ENCODE results near the gene RCCD1.

The RCCD1 gene

GRCh38 chr15:90991587-90992285, 37.1 kb downstream of the RCCD1 start:
- TF ChIP-seq CTCF (IDR thresholded peaks at IDR 0.05; ENCODE audit: low read depth, low read length) = no peak
- H3K4me3 ChIP-seq (ENCODE audit: low read depth, low read length) = no peak overlapping the region

GRCh38 chr15:90994059-90994416, 39.4 kb downstream of the RCCD1 start:
- H3K4me3 ChIP-seq (ENCODE audit: low read depth, low read length) = peak overlapping the region; percentile 94
- no peak for TF ChIP-seq CTCF (IDR thresholded peaks at IDR 0.05; ENCODE audit: low read depth, low read length)

GRCh38 chr15:90994417-90995311, 40.0 kb downstream of the RCCD1 start, which contains the start of gene PRC1:
TSS of gene PRC1 (minus strand) at chr15:90994535. CDS start at chr15:90994417, 118 bp downstream.
- no peak for TF ChIP-seq CTCF (IDR thresholded peaks at IDR 0.05; ENCODE audit: low read depth, low read length)
- H3K4me3 ChIP-seq (ENCODE audit: low read depth, low read length) = peak within 1 kb of the TSS; percentile 94

- H3K4me3 ChIP-seq (ENCODE audit: low read depth, low read length) = no peak overlapping the region
These were observed 44.1 kb downstream of the RCCD1 start for GRCh38 chr15:90998737-90999136.

GRCh38 chr15:91001209-91001608, 46.5 kb downstream of the RCCD1 start:
- no peak overlapping the region for H3K4me3 ChIP-seq (ENCODE audit: low read depth, low read length)
- no peak for TF ChIP-seq CTCF (IDR thresholded peaks at IDR 0.05; ENCODE audit: low read depth, low read length)

More at GRCh38 chr15:90998737-90999136, 44.1 kb downstream of the RCCD1 start:
- TF ChIP-seq CTCF (IDR thresholded peaks at IDR 0.05; ENCODE audit: low read depth, low read length) = no peak

- no peak overlapping the region for H3K4me3 ChIP-seq (ENCODE audit: low read depth, low read length)
- TF ChIP-seq CTCF (IDR thresholded peaks at IDR 0.05; ENCODE audit: low read depth, low read length) = no peak
These were observed 52.6 kb downstream of the RCCD1 start for GRCh38 chr15:91007266-91007665.

Data from WI38 (cell line).